Astrocyte of the spinal cord (primary cell): ENCODE data around the gene ZIC4.

Source experiments
- DNase-seq: peaks from one replicate; pipeline ENCODE4 v3.0.0; 2011; ENCODE audit warnings: low read depth, low spot score
- H3K4me3 ChIP-seq: 2 replicates; pipeline ENCODE4 v1.5.1; 2011; ENCODE audit warnings: low read depth, mild to moderate bottlenecking, low read length, moderate library complexity
- CTCF ChIP-seq: IDR thresholded peaks from 2 replicates; pipeline ENCODE4 v1.5.1; 2012; ENCODE audit warnings: low read depth, mild to moderate bottlenecking, low read length, inconsistent platforms
- in situ Hi-C: cut with HindIII; loops from 2 replicates; pipeline ENCODE4 v1.10.0; 2017; ENCODE audit warnings: low sequenced_read_pairs

Gene ZIC4

GRCh38 chr3:147427746-147428145 is 21.4 kb upstream of the ZIC4 start:
- no peak overlapping the region for H3K4me3 ChIP-seq
- in situ Hi-C loops = no loop called here

DNA sequence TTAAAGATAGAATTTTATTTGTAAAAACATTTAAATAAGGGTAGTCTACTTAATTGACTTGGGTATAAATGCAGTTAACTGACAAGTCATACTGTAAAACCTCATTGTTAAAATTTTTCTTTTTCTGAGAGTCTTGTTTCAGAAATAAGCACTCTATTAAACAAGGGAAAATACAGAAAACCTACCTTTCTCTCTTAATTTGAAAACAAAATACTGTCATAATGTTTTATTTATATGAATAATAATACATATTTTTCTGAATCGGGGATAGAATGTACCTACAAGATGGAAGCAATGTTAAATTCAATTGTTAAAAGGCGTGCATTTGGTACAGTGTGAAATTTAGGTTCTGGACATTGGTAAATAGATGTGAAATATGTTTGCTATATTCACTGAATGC is 20.6 kb upstream of the ZIC4 start:
- TF ChIP-seq CTCF = no peak
- no peak overlapping the region for H3K4me3 ChIP-seq
- no peak for DNase-seq
- in situ Hi-C loops = no loop called here

More at GRCh38 chr3:147427746-147428145, 21.4 kb upstream of the ZIC4 start:
- peak; percentile 55 for DNase-seq
- no peak for TF ChIP-seq CTCF

GRCh38 chr3:147425388-147425850 is 19.1 kb upstream of the ZIC4 start:
- in situ Hi-C loops = no loop called here
- DNase-seq = peak; percentile 60
- no peak overlapping the region for H3K4me3 ChIP-seq
- TF ChIP-seq CTCF = no peak

GRCh38 chr3:147424581-147425387 is 18.4 kb upstream of the ZIC4 start:
- in situ Hi-C loops = no loop called here
- peak; percentile 58 for DNase-seq
- H3K4me3 ChIP-seq = peak overlapping the region; percentile 31
- no peak for TF ChIP-seq CTCF

DNA sequence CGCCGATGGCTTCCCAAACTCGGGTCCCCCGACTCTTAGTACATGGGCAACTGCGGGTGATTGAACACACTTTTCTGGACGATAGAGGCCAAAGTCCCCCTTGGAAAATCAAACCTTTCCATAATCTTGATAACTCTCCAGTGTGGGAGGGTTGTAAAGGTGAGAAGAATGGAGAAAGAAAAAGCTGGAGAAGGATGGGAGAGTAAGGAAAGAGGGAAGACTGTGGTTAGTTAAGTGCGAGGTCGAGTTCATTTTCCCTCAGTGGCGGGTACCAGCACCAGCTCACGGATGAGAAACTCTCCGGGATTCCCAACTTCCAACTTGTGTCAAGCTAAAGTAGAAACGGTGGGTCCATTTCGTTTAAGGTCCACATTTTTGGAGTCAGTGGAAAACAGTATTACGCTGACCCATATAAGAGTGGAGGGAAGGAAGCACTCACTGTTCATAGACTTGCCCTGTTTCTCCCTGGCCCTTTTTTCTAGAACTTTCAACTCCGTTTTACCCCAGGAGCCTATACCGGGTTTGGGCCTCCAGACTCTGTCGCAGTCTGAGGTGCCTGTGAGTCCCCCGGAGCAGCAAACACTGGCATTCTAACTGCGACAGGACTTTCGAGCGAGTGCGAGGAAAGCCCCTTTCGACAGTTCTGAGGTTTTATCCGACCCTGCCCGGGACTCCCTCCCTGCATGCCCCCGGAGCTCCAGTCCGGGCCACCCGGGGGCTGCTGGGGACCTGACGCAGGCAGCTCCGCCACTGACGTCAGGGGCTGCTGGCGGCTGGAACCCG is 17.6 kb upstream of the ZIC4 start:
- H3K4me3 ChIP-seq = peak overlapping the region; percentile 49
- DNase-seq = peak; percentile 93
- no peak for TF ChIP-seq CTCF
- in situ Hi-C loops = no loop called here

- in situ Hi-C loops = no loop called here
- H3K4me3 ChIP-seq = peak overlapping the region; percentile 49
- TF ChIP-seq CTCF = no peak
- peak; percentile 67 for DNase-seq
These were observed 17.1 kb upstream of the ZIC4 start for GRCh38 chr3:147423537-147423797.
